ENCODE measurements around the gene SRP54.
"Not testable (repeated sequence)": the region's sequence is repeated elsewhere in the genome, so short reads cannot be mapped to it uniquely, and the experiment has no call there.

Gene SRP54

DNA sequence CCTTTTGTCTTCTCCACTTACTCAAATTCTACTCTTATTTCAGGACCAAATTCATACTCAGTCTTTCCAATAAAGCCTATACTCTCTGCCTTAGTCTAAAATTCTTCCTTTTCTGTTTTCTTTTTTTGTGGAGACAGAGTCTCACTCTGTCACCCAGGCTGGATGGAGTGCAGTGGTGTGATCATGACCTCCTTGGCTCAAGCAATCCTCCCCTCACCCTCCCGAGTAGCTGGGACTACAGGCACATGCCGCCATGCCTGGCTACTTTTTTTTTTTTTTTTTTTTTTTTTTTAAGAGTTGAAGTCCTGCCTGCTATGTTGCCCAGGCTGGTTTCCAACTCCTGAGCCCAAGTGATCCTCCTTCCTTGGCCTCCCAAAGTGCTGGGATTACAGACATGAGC lies 11.9 kb downstream of the SRP54 start:
- no peak for TF ChIP-seq JUND (IDR thresholded peaks at IDR 0.05; ENCODE audit: low read depth)
- in situ Hi-C loops (cut with HindIII; ENCODE audit: low pct_unique_long_range_greater_than_20kb, low sequenced_read_pairs), result no loop called here
- no peak for DNase-seq (ENCODE audit: low read depth in 1 of 2, low spot score in 1 of 2)

DNA sequence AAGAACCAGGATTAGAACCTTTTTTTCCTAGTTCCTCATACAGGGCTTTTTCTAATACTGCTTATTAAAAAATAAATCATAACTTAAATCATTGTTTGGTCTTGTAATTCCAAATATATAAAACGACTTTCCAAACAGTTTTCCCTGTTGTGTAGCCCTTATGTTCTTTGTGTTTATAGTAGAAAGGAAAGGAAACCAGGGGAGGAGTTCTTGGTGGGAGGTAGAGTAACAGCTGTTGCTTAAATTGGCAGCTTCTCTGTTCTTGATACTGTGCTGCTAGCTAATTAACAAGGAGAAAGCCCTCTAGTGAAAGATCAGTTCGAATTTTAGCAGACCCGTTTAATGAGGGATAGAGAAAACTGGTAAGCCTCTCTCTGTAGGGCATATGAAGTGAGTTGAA lies 15.0 kb downstream of the SRP54 start:
- in situ Hi-C loops (cut with HindIII; ENCODE audit: low pct_unique_long_range_greater_than_20kb, low sequenced_read_pairs), result no loop called here
- DNase-seq (ENCODE audit: low read depth in 1 of 2, low spot score in 1 of 2), result no peak
- no peak for TF ChIP-seq JUND (IDR thresholded peaks at IDR 0.05; ENCODE audit: low read depth)

DNA sequence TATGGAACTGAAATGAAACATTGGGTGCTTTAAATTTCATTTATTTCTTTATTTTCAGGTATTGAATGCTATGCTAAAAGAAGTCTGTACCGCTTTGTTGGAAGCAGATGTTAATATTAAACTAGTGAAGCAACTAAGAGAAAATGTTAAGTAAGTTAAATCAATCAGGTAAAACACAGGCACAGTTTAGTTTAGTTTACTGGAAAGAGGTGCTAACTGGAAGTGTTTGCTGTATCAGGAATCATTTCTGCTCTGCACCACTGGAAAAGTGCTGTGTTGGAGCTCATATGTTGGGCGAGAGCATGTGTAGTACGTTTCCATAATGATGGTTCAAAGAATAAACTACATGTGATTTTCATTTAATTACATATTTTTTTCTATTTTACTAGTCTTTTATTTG lies 16.7 kb downstream of the SRP54 start:
- DNase-seq (ENCODE audit: low read depth in 1 of 2, low spot score in 1 of 2), result no peak
- no peak for TF ChIP-seq JUND (IDR thresholded peaks at IDR 0.05; ENCODE audit: low read depth)
- in situ Hi-C loops (cut with HindIII; ENCODE audit: low pct_unique_long_range_greater_than_20kb, low sequenced_read_pairs), result no loop called here

DNA sequence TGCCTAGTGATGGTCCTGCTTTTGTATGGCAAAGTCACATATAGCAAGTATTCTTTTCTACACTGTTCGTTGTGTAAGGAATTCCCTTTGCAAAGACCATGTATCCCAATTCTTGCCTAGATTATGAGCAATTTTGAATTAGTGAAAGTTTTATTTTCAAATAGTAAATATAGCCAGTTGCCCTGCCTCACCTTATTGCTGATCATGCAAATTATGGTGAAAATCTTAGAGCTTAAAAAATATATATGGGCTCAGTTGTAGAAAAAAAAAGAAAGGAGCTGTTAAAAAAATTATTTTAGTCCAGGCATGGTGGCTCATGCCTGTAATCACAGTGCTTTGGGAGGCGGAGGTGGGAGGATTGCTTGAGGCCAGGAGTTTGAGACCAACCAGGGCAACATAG lies 18.8 kb downstream of the SRP54 start:
- TF ChIP-seq JUND (IDR thresholded peaks at IDR 0.05; ENCODE audit: low read depth), result no peak
- in situ Hi-C loops (cut with HindIII; ENCODE audit: low pct_unique_long_range_greater_than_20kb, low sequenced_read_pairs), result no loop called here
- DNase-seq (ENCODE audit: low read depth in 1 of 2, low spot score in 1 of 2), result no peak

DNA sequence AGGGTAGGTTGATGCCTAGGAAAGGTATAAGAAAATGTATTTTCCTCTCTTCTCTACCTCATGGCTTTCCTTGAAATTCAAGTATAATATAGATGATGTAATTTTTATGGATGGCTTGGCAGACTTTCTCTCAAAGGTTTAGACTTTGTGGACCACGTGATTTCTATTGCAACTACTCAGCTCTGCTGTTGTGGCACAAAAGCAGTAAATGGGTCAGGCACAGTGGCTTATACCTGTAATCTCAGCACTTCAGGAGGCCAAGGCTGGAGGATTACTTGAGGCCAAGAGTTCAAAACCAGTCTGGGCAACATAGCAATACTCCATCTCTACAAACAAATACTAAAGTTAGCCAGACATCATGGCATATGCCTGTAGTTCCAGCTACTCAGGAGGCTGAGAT lies 22.0 kb downstream of the SRP54 start:
- no peak for TF ChIP-seq JUND (IDR thresholded peaks at IDR 0.05; ENCODE audit: low read depth)
- in situ Hi-C loops (cut with HindIII; ENCODE audit: low pct_unique_long_range_greater_than_20kb, low sequenced_read_pairs), result no loop called here
- no peak for DNase-seq (ENCODE audit: low read depth in 1 of 2, low spot score in 1 of 2)

DNA sequence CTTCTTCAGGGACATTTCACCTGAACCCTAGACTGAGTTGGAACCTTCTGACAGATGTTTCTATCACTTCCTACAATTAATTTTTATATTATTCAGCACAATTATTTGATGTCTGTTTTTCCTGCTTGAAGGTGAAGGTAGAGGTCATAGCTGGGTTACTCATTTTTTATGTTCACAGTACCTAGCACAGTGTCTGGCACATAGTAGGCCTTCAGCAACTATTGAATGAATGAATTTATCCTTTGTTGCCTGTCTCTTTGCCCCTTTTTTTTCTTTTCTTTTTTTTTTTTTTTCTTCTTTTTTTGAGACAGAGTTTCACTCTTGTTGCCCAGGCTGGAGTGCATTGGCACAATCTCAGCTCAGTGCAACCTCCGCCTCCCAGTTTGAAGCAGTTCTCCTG lies 33.8 kb downstream of the SRP54 start:
- TF ChIP-seq JUND (IDR thresholded peaks at IDR 0.05; ENCODE audit: low read depth), result no peak
- in situ Hi-C loops (cut with HindIII; ENCODE audit: low pct_unique_long_range_greater_than_20kb, low sequenced_read_pairs), result no loop called here
- DNase-seq (ENCODE audit: low read depth in 1 of 2, low spot score in 1 of 2), result no peak

DNA sequence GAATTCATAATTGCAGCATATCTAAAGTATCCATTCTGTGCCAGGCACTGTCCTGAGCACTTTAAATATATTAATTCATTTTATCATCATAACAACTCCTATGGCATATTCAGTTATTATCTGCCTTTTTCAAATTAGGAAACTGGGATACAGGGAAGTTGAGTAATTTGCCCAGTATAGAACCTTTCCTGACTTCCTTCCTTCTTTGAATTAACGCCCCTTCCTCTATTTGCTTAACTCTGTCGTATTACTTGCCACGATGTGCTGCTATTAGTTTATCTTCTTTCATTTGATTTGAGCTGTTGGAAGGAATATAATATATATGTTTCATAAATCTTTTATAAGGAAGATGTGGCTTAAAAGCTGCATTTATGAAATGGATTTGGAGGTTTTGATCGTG lies 37.9 kb downstream of the SRP54 start:
- no peak for TF ChIP-seq JUND (IDR thresholded peaks at IDR 0.05; ENCODE audit: low read depth)
- DNase-seq (ENCODE audit: low read depth in 1 of 2, low spot score in 1 of 2), result no peak
- in situ Hi-C loops (cut with HindIII; ENCODE audit: low pct_unique_long_range_greater_than_20kb, low sequenced_read_pairs), result no loop called here

DNA sequence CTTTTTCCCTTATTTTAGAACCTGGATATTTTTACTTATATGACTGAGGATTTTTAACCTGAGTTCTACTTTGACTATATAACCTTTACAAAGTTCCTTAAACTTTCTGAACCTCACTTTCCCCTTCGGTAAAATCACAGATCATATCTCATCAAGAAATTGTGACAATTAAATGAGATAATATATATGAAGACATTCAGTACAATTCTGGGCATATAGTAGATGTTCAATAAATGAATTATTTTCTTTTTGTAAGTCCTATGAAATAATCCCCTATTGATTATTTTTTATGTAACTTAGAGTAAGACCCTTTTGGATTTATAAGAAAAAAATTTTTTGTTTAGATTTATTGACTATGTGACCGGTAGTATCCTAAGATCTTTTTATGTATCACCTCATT lies 45.6 kb downstream of the SRP54 start:
- in situ Hi-C loops (cut with HindIII; ENCODE audit: low pct_unique_long_range_greater_than_20kb, low sequenced_read_pairs), result no loop called here
- no peak for TF ChIP-seq JUND (IDR thresholded peaks at IDR 0.05; ENCODE audit: low read depth)
- DNase-seq (ENCODE audit: low read depth in 1 of 2, low spot score in 1 of 2), result no peak

DNA sequence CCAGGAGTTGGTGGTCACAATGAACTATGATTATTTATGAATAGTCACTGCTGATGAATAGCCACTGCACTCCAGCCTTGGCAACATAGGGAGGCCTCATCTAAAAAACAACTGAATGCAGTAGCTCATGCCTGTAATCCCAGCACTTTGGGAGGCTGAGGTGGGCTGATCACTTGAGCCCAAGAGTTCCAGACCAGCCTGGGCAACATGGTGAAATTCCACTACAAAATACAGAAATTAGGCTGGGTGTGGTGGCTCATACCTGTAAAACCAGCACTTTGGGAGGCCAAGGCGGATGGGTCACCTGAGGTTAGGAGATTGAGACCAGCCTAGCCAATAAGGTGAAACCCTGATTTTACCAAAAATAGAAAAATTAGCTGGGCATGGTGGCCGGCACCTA lies 49.8 kb downstream of the SRP54 start:
- no peak for DNase-seq (ENCODE audit: low read depth in 1 of 2, low spot score in 1 of 2)

DNA sequence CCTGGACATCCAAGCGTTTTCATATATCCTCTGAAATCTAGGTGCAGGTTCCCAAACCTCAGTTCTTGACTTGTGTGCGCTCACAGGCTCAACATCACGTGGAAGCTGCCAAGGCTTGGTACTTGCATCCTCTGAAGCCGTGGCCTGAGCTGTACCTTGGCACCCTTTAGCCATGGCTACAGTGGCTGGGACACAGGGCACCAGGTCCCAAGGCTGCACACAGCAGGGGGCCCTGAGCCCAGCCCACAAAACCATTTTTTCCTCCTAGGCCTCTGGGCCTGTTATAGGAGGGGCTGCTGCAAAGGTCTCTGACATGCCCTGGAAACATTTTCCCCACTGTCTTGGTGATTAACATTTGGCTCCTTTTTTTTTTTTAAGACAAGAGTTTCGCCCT lies 51.6 kb downstream of the SRP54 start:
- in situ Hi-C loops (cut with HindIII; ENCODE audit: low pct_unique_long_range_greater_than_20kb, low sequenced_read_pairs), result no loop called here
- no peak for TF ChIP-seq JUND (IDR thresholded peaks at IDR 0.05; ENCODE audit: low read depth)
- no peak for DNase-seq (ENCODE audit: low read depth in 1 of 2, low spot score in 1 of 2)

More for the DNA sequence above, 49.8 kb downstream of the SRP54 start:
- no peak for TF ChIP-seq JUND (IDR thresholded peaks at IDR 0.05; ENCODE audit: low read depth)
- in situ Hi-C loops (cut with HindIII; ENCODE audit: low pct_unique_long_range_greater_than_20kb, low sequenced_read_pairs), result no loop called here

DNA sequence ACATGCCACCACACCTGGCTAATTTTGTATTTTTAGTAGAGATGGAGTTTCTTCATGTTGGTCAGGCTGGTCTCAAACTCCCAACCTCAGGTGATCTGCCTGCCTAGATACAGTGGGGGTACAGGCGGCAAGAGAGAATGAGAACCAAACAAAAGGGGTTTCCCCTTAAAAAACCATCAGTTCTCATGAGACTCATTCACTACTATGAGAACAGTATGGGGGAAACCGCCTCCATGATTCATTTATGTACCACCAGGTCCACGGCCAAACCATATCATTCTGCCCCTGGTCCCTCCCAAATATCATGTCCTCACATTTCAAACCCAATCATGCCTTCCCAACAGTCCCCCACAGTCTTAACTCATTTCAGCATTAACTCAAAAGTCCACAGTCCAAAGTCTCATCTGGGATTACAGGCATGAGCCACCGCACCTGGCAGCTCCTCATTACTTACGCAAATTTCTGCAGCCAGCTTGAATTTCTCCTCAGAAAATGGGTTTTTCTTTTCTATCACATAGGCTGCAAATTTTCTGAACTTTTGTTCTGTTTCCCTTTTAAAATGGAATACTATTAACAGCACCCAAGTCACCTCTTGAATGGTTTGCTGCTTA lies 52.3 kb downstream of the SRP54 start:
- DNase-seq (ENCODE audit: low read depth in 1 of 2, low spot score in 1 of 2); in situ Hi-C loops (cut with HindIII; ENCODE audit: low pct_unique_long_range_greater_than_20kb, low sequenced_read_pairs): not testable (repeated sequence)

DNA sequence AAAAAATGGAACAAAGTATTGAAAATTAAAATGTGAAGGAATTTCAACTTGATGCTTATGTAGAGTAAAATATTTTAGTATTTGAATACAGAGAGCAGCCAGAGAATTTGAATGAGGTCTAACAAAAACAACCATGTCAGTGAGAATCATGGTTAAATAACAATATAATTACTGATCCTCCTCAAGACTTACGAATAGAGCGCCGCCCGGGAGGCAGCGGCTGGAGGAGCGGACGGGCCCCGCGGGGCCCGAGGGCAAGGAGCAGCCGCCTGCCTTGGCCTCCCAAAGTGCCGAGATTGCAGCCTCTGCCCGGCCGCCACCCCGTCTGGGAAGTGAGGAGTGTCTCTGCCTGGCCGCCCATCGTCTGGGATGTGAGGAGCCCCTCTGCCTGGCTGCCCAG lies 55.5 kb downstream of the SRP54 start:
- in situ Hi-C loops (cut with HindIII; ENCODE audit: low pct_unique_long_range_greater_than_20kb, low sequenced_read_pairs); DNase-seq (ENCODE audit: low read depth in 1 of 2, low spot score in 1 of 2): not testable (repeated sequence)

DNA sequence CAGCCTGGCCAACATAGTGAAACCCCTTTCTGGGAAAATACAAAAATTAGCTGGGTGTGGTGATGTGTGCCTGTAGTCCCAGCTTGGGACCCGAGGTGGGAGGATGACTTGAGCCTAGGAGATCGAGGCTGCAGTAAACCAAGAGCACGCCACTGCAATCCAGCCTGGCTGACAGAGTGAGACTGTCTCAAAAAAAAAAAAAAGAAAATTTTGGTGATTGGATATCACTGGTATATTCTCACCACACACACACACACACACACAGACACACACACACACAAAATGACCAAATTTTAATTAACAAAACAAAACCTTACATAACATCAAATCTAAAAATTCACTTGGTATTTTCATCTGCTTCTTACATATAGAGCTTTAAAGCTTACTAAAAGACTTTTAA lies 59.8 kb downstream of the SRP54 start:
- no peak for DNase-seq (ENCODE audit: low read depth in 1 of 2, low spot score in 1 of 2)
- in situ Hi-C loops (cut with HindIII; ENCODE audit: low pct_unique_long_range_greater_than_20kb, low sequenced_read_pairs), result no loop called here
- no peak for TF ChIP-seq JUND (IDR thresholded peaks at IDR 0.05; ENCODE audit: low read depth)

DNA sequence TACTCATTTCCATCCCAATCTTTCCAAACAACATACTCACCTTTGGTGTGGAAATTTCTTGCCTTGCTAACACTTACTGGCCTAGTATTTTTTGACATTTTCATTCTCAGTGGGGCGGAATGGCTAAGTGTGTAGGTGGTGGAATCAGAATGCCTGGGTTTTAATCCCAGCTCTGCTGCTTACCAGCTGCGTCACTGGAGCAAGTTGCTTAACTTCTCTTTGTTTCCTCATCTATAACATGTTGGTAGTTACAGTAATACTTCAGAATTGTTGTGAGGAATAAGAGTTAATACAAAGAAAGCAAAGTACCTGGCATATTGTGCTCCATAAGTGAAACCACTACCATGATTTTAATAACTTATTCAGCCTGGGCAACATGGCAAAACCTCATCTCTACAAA lies 60.3 kb downstream of the SRP54 start:
- no peak for DNase-seq (ENCODE audit: low read depth in 1 of 2, low spot score in 1 of 2)
- in situ Hi-C loops (cut with HindIII; ENCODE audit: low pct_unique_long_range_greater_than_20kb, low sequenced_read_pairs), result no loop called here
- TF ChIP-seq JUND (IDR thresholded peaks at IDR 0.05; ENCODE audit: low read depth), result no peak

All from T47D (cell line).